Activated gamma-delta T cell treated with anti-CD3 and anti-CD28 coated beads, Interleukin-2, amount 50 U/mL, for 16 hours (primary cell): ENCODE results near the gene CLMN.

ENCODE experiments used
- DNase-seq: peaks from one replicate; pipeline ENCODE4 v3.0.0-alpha.2; 2020; ENCODE audit warnings: low read depth

Gene CLMN

GRCh38 chr14:95301527-95302187 is 18.1 kb downstream of the CLMN start:
- no peak for DNase-seq

GRCh38 chr14:95300697-95301526 is 18.8 kb downstream of the CLMN start:
- no peak for DNase-seq

- DNase-seq: no peak
Observed at GRCh38 chr14:95300002-95300696, 19.6 kb downstream of the CLMN start.

- no peak for DNase-seq
Observed at GRCh38 chr14:95299271-95299670, 20.4 kb downstream of the CLMN start.

GRCh38 chr14:95297832-95298231 is 21.9 kb downstream of the CLMN start:
- no peak for DNase-seq

GRCh38 chr14:95296966-95297365 is 22.7 kb downstream of the CLMN start:
- no peak for DNase-seq

- no peak for DNase-seq
Observed at GRCh38 chr14:95295600-95296376, 23.9 kb downstream of the CLMN start.

GRCh38 chr14:95294834-95295599 is 24.7 kb downstream of the CLMN start:
- DNase-seq: no peak

- no peak for DNase-seq
Observed at GRCh38 chr14:95294320-95294719, 25.4 kb downstream of the CLMN start.

- no peak for DNase-seq
Observed at GRCh38 chr14:95293449-95293848, 26.3 kb downstream of the CLMN start.

GRCh38 chr14:95292660-95293425 is 26.9 kb downstream of the CLMN start:
- no peak for DNase-seq

GRCh38 chr14:95291859-95292542 is 27.7 kb downstream of the CLMN start:
- DNase-seq: no peak

GRCh38 chr14:95290871-95291431 is 28.8 kb downstream of the CLMN start:
- DNase-seq: no peak

GRCh38 chr14:95290021-95290420 is 29.7 kb downstream of the CLMN start:
- no peak for DNase-seq

GRCh38 chr14:95289323-95290010 is 30.2 kb downstream of the CLMN start:
- DNase-seq: no peak

GRCh38 chr14:95288672-95289322 is 30.9 kb downstream of the CLMN start:
- DNase-seq: no peak

GRCh38 chr14:95287176-95287754 is 32.4 kb downstream of the CLMN start:
- no peak for DNase-seq

GRCh38 chr14:95286645-95287044 is 33.1 kb downstream of the CLMN start:
- DNase-seq: no peak
